H1 (cell line): Measurements from ENCODE around the gene SMPDL3B. TPM values are rescaled to one million over a fixed set of nuclear protein-coding genes. Genes with fewer than 3 reads are reported as not detected.

Source experiments
- CTCF ChIA-PET: fragments of 300-600 bp; sonication (Branson Sonifier 250); formaldehyde crosslinking; loops from one replicate; lab custom pipeline; 2021; ENCODE audit not compliant: partially characterized antibody; lab: Charles Lee
- POLR2A ChIA-PET: fragments of 300-600 bp; sonication (Branson Sonifier 250); formaldehyde crosslinking; loops from one replicate; lab custom pipeline; 2021; ENCODE audit warnings: inconsistent platforms; ENCODE audit not compliant: partially characterized antibody; lab: Charles Lee
- DNase-seq, 2 experiments: peaks; one replicate each; pipeline versions ENCODE4 v3.0.0 to v3.0.0-alpha.2; 2010 to 2022; ENCODE audit warnings: low spot score in 2 of 2, low read depth in 1 of 2, mixed read lengths in 1 of 2
- FAIRE-seq: peaks from 2 replicates; lab custom pipeline; 2011; peaks lifted over from hg19 to GRCh38; lab: Jason Lieb, UNC
- H2AFZ ChIP-seq: 2 replicates; pipeline ENCODE4 v1.8.1; 2012; ENCODE audit warnings: low read length, inconsistent platforms
- H2AK5ac ChIP-seq: 2 replicates; pipeline ENCODE4 v1.6.1; 2013; ENCODE audit warnings: low read depth, low read length
- H2BK120ac ChIP-seq: replicated peaks from 2 replicates; pipeline ENCODE3; 2013; ENCODE audit warnings: low read depth, low read length, inconsistent platforms
- H2BK12ac ChIP-seq: 2 replicates; pipeline ENCODE4 v1.6.1; 2013; ENCODE audit warnings: low read depth, low read length
- H2BK15ac ChIP-seq: 2 replicates; pipeline ENCODE4 v1.6.1; 2013; ENCODE audit warnings: low read length
- H2BK20ac ChIP-seq: 2 replicates; pipeline ENCODE4 v1.6.1; 2013; ENCODE audit warnings: low read length
- H2BK5ac ChIP-seq: 2 replicates; pipeline ENCODE4 v1.6.1; 2013; ENCODE audit warnings: low read depth, low read length
- H3K14ac ChIP-seq: 2 replicates; pipeline ENCODE4 v1.6.1; 2013; ENCODE audit warnings: inconsistent platforms; ENCODE audit not compliant: insufficient read length
- H3K18ac ChIP-seq: 2 replicates; pipeline ENCODE4 v1.6.1; 2013; ENCODE audit warnings: low read length; ENCODE audit errors: extremely low read depth
- H3K23ac ChIP-seq: 2 replicates; pipeline ENCODE4 v1.6.1; 2013; ENCODE audit warnings: inconsistent platforms; ENCODE audit not compliant: insufficient read length
- H3K23me2 ChIP-seq: 2 replicates; pipeline ENCODE4 v1.6.1; 2013; ENCODE audit warnings: low read depth, low read length
- H3K27ac ChIP-seq: 2 replicates; pipeline ENCODE4 v1.6.1; 2011; ENCODE audit warnings: low read depth, low read length, inconsistent platforms
- H3K27me3 ChIP-seq, 4 experiments: replicated peaks in 1 of 4; 1 replicate in 1 of 4; 2 replicates in 3 of 4; pipeline versions ENCODE4 v1.6.1 to v1.8.1; 2011 to 2013; ENCODE audit warnings: low read length in 3 of 4, mild to moderate bottlenecking in 3 of 4, inconsistent platforms in 2 of 4, mixed read lengths in 2 of 4, moderate library complexity in 1 of 4; ENCODE audit not compliant: control insufficient read depth in 3 of 4, insufficient read depth in 3 of 4; ENCODE audit errors: extremely low read depth in 1 of 4
- H3K36me3 ChIP-seq, 4 experiments: 2 replicates each; pipeline versions ENCODE4 v1.6.1 to v1.8.1; 2011 to 2013; ENCODE audit warnings: mild to moderate bottlenecking in 4 of 4, low read length in 3 of 4, moderate library complexity in 2 of 4, control low read depth in 1 of 4, inconsistent platforms in 1 of 4; ENCODE audit not compliant: insufficient read depth in 4 of 4, control insufficient read depth in 2 of 4
- H3K4ac ChIP-seq: replicated peaks from 2 replicates; pipeline ENCODE3; 2013; ENCODE audit warnings: low read length, low read depth, mixed read lengths, inconsistent platforms; ENCODE audit not compliant: insufficient read length
- H3K4me1 ChIP-seq, 4 experiments: replicated peaks in 1 of 4; 1 replicate in 1 of 4; 2 replicates in 3 of 4; pipeline versions ENCODE4 v1.6.1 to v1.8.1; 2011 to 2013; ENCODE audit warnings: low read length in 3 of 4, inconsistent platforms in 2 of 4, mixed read lengths in 1 of 4; ENCODE audit not compliant: insufficient read depth in 4 of 4, control insufficient read depth in 3 of 4
- H3K4me2 ChIP-seq, 2 experiments: 2 replicates each; pipeline versions ENCODE4 v1.6.1 to v1.8.1; 2011 to 2013; ENCODE audit warnings: low read depth in 2 of 2, low read length in 2 of 2, control low read depth in 1 of 2, inconsistent platforms in 1 of 2, mild to moderate bottlenecking in 1 of 2; ENCODE audit not compliant: insufficient read depth in 1 of 2
- H3K4me3 ChIP-seq, 4 experiments: fragments of 200-600, 300-600 bp in 1 of 4; sonication (generic), shearing (Covaris generic), sonication (Bioruptor Twin) in 1 of 4; 2 replicates each; pipeline versions ENCODE4 v1.5.1 to v1.8.1; 2011 to 2016; ENCODE audit warnings: low read length in 4 of 4, low read depth in 3 of 4, control low read depth in 2 of 4, inconsistent platforms in 2 of 4, mild to moderate bottlenecking in 2 of 4, mixed read lengths in 1 of 4, moderate library complexity in 1 of 4; ENCODE audit not compliant: insufficient read depth in 2 of 4; ENCODE audit errors: extremely low read depth in 1 of 4
- H3K56ac ChIP-seq: replicated peaks from 2 replicates; pipeline ENCODE3; 2013; ENCODE audit warnings: low read depth, mild to moderate bottlenecking, mixed read lengths, low read length, inconsistent platforms; ENCODE audit not compliant: insufficient read length
- H3K79me1 ChIP-seq: 2 replicates; pipeline ENCODE4 v1.6.1; 2013; ENCODE audit warnings: low read depth, low read length, control low read depth
- H3K79me2 ChIP-seq, 2 experiments: 2 replicates each; pipeline versions ENCODE4 v1.6.1 to v1.8.1; 2012 to 2013; ENCODE audit warnings: low read length in 2 of 2, mild to moderate bottlenecking in 2 of 2, inconsistent platforms in 1 of 2; ENCODE audit not compliant: insufficient read depth in 2 of 2, control insufficient read depth in 1 of 2
- H3K9ac ChIP-seq, 4 experiments: replicated peaks in 1 of 4; 1 replicate in 1 of 4; 2 replicates in 3 of 4; pipeline versions ENCODE4 v1.6.1 to v1.8.1; 2011 to 2013; ENCODE audit warnings: low read depth in 3 of 4, low read length in 3 of 4, control low read depth in 2 of 4, mild to moderate bottlenecking in 2 of 4, moderate library complexity in 2 of 4, inconsistent platforms in 1 of 4; ENCODE audit errors: extremely low read depth in 1 of 4
- H3K9me3 ChIP-seq, 2 experiments: 2 replicates each; pipeline versions ENCODE4 v1.6.1 to v1.8.1; 2012 to 2013; ENCODE audit warnings: mild to moderate bottlenecking in 2 of 2, moderate library complexity in 2 of 2, control low read depth in 1 of 2, inconsistent platforms in 1 of 2, low read depth in 1 of 2, low read length in 1 of 2, mixed read lengths in 1 of 2; ENCODE audit not compliant: insufficient read depth in 2 of 2
- H4K20me1 ChIP-seq, 2 experiments: replicated peaks in 1 of 2; 2 replicates each; pipeline versions ENCODE3 to v1.8.1; 2011 to 2013; ENCODE audit warnings: inconsistent platforms in 2 of 2, low read length in 2 of 2, mild to moderate bottlenecking in 1 of 2; ENCODE audit not compliant: insufficient read depth in 2 of 2, control insufficient read depth in 1 of 2
- H4K5ac ChIP-seq: 2 replicates; pipeline ENCODE4 v1.6.1; 2013; ENCODE audit warnings: low read length, low read depth, mixed read lengths, inconsistent platforms; ENCODE audit not compliant: insufficient read length
- H4K8ac ChIP-seq: 2 replicates; pipeline ENCODE4 v1.8.0; 2013; ENCODE audit warnings: mild to moderate bottlenecking, moderate library complexity, low read length, inconsistent platforms; ENCODE audit not compliant: insufficient read depth; ENCODE audit errors: extremely low read depth
- H4K91ac ChIP-seq: replicated peaks from 2 replicates; pipeline ENCODE3; 2013; ENCODE audit warnings: low read length, mixed read lengths, inconsistent platforms; ENCODE audit not compliant: insufficient read length
- ASH2L ChIP-seq: fragments of 200-600, 300-600 bp; sonication (generic); IDR thresholded peaks from one replicate; pipeline ENCODE4 v1.7.1; 2017; ENCODE audit warnings: low read length
- BCL11A ChIP-seq, 2 experiments: IDR thresholded peaks; one replicate each; pipeline ENCODE4 v1.6.1; 2011; ENCODE audit warnings: low read depth in 2 of 2, low read length in 2 of 2, mild to moderate bottlenecking in 2 of 2
- BRCA1 ChIP-seq: IDR thresholded peaks from 2 replicates; pipeline ENCODE4 v1.6.1; 2012; ENCODE audit warnings: low read depth, low read length, improper control_type of control experiment
- CBX5 ChIP-seq: fragments of 300-800, 300-1000 bp; sonication (generic); IDR thresholded peaks from 2 replicates; pipeline ENCODE4 v1.7.1; 2016; ENCODE audit warnings: antibody characterized with exemption, low read length, low read depth
- CREB1 ChIP-seq: IDR thresholded peaks from 2 replicates; pipeline ENCODE4 v1.6.1; 2012; ENCODE audit warnings: inconsistent platforms
- EZH2 ChIP-seq: fragments of 200-600 bp; sonication (generic); IDR thresholded peaks from 2 replicates; pipeline ENCODE4 v1.7.1; 2012; ENCODE audit warnings: low read depth, mild to moderate bottlenecking, moderate library complexity, low read length, inconsistent platforms; ENCODE audit not compliant: severe bottlenecking
- GTF2F1 ChIP-seq: IDR thresholded peaks from 2 replicates; pipeline ENCODE4 v1.6.1; 2012; ENCODE audit warnings: low read depth, low read length, improper control_type of control experiment, borderline replicate concordance
- HDAC2 ChIP-seq, 2 experiments: fragments of 300-600 bp in 1 of 2; sonication (generic) in 1 of 2; IDR thresholded peaks; 2 replicates each; pipeline ENCODE4 v1.6.1; 2011 to 2012; ENCODE audit warnings: low read depth in 2 of 2, low read length in 2 of 2, mild to moderate bottlenecking in 2 of 2, moderate library complexity in 2 of 2, borderline replicate concordance in 1 of 2, inconsistent platforms in 1 of 2
- KDM4A ChIP-seq: IDR thresholded peaks from one replicate; pipeline ENCODE4 v1.7.1; 2012; ENCODE audit warnings: low read depth, mild to moderate bottlenecking, moderate library complexity, low read length, inconsistent platforms; ENCODE audit not compliant: severe bottlenecking
- KDM5A ChIP-seq: fragments of 200-600 bp; IDR thresholded peaks from 2 replicates; pipeline ENCODE4 v1.7.1; 2012; ENCODE audit warnings: mild to moderate bottlenecking, low read length, inconsistent platforms, mixed read lengths
- NRF1 ChIP-seq: IDR thresholded peaks from 2 replicates; pipeline ENCODE4 v1.6.1; 2011; ENCODE audit warnings: mild to moderate bottlenecking, low read depth, low read length, improper control_type of control experiment
- RAD21 ChIP-seq, 2 experiments: IDR thresholded peaks in 1 of 2; conservative IDR thresholded peaks in 1 of 2; 2 replicates each; pipeline ENCODE4 v1.6.1; 2011; ENCODE audit warnings: low read depth in 2 of 2, low read length in 2 of 2, improper control_type of control experiment in 1 of 2, inconsistent platforms in 1 of 2, mild to moderate bottlenecking in 1 of 2, moderate library complexity in 1 of 2
- USF2 ChIP-seq: IDR thresholded peaks from 2 replicates; pipeline ENCODE4 v1.6.1; 2011; ENCODE audit warnings: low read length, improper control_type of control experiment
- WGBS, 2 experiments: shearing (Covaris generic) in 1 of 2; methylation state at CpG; one replicate each; pipeline versions ENCODE4 v1.1.6 to v1.1.7; 2013 to 2015; ENCODE audit warnings: low lambda C conversion rate in 2 of 2, mixed read lengths in 2 of 2, inconsistent platforms in 1 of 2, low coverage in 1 of 2, missing lambda C conversion rate in 1 of 2; ENCODE audit not compliant: insufficient replicate concordance in 2 of 2, insufficient coverage in 1 of 2, insufficient read length in 1 of 2; ENCODE audit errors: extremely low coverage in 1 of 2, missing lambda C conversion rate in 1 of 2; 5-methylcytosine and 5-hydroxymethylcytosine counted together
- polyA plus RNA-seq, 7 experiments: library from polyadenylated mRNA; depleted of rRNA in 3 of 7; stranded (reverse) in 5 of 7; unstranded in 2 of 7; fragments of >200 nt in 5 of 7; fragments of 200-250 nt in 2 of 7; gene quantifications; 1 replicate in 5 of 7; 2 replicates in 1 of 7; 4 replicates in 1 of 7; pipeline versions ENCODE4 v1.2.1 to v1.2.3, GENCODE V29; 2011 to 2013; ENCODE audit warnings: missing spikeins in 2 of 7, mixed read lengths in 2 of 7
- total RNA-seq: library from RNA; stranded (reverse); fragmentation: NEBNext Ultra II Directional; extraction: Animal tissue kit (Norgen Biotek cat#: 25700); gene quantifications from 2 replicates; pipeline ENCODE4 v1.2.1, GENCODE V29; 2021

Gene SMPDL3B
- total and polyA plus RNA-seq, 2 of the 8 experiments (the other 6 are each of a cell fraction or from before 2014, with no cell fraction given) = 54.7 to 143 TPM

GRCh38 chr1:27894521-27894920, 40.3 kb upstream of the SMPDL3B start:
- Histone ChIP-seq H3K18ac (no peak overlapping the region), H4K20me1 (peaks cover 3 to 4% of the 10 kb centered on the region in 2 experiments), H2BK15ac (no peak overlapping the region), H3K9ac (no peak overlapping the region), H2BK20ac (no peak overlapping the region), H4K91ac (no peak overlapping the region), H3K79me1 (no peaks in the 10 kb centered on the region), H3K56ac (no peak overlapping the region), H2BK120ac (no peak overlapping the region), H2BK5ac (no peak overlapping the region), H2AFZ (no peak overlapping the region), H3K4me3 (no peak overlapping the region), H3K4me1 (no peaks in the 10 kb centered on the region), H3K14ac (no peak overlapping the region), H2BK12ac (no peak overlapping the region), H3K23me2 (no peaks in the 10 kb centered on the region), H3K27me3 (no peaks in the 10 kb centered on the region), H3K36me3 (peaks cover 29 to 78% (median 60%) of the 10 kb centered on the region in 4 experiments), H4K5ac (no peak overlapping the region), H3K23ac (no peak overlapping the region), H3K4ac (no peak overlapping the region), H3K27ac (no peak overlapping the region), H4K8ac (no peak overlapping the region), H2AK5ac (no peak overlapping the region), H3K4me2 (no peak overlapping the region), H3K9me3 (no peaks in the 10 kb centered on the region), H3K79me2 (no peaks in the 10 kb centered on the region)
- POLR2A ChIA-PET = interaction anchor here (1.3 to 4.0 kb wide), 3 partner anchors 11 to 36 kb away, joined by 3 to 17 read pairs (median 8); no protein-coding TSS in a partner anchor
- WGBS, 2 experiments = 75% methylated on average over 3 of the region's 3 CpGs; no CpG with 5 or more reads in 1 of the 2 experiments
- FAIRE-seq = no peak
- CTCF ChIA-PET = interaction anchor here (0.9 kb wide), 1 partner anchor 77 kb away, joined by 5 read pairs; no protein-coding TSS in a partner anchor
- DNase-seq = no peak
- no peak for TF ChIP-seq CREB1
- no peak for TF ChIP-seq BRCA1
- no peak for TF ChIP-seq GTF2F1
- no peak for TF ChIP-seq NRF1
- TF ChIP-seq BCL11A (IDR thresholded peaks at IDR 0.05; ENCODE audit: low read depth in 2 of 2, low read length in 2 of 2) = no peak
- TF ChIP-seq EZH2 = no peak
- no peak for TF ChIP-seq KDM5A
- no peak for TF ChIP-seq ASH2L
- TF ChIP-seq RAD21 (IDR thresholded peaks at IDR 0.05 in 1 of 2, conservative IDR thresholded peaks at IDR 0.05 in 1 of 2; ENCODE audit: low read depth in 2 of 2, low read length in 2 of 2) = no peak
- no peak for TF ChIP-seq KDM4A
- no peak for TF ChIP-seq CBX5
- TF ChIP-seq HDAC2 (IDR thresholded peaks at IDR 0.05; ENCODE audit: borderline replicate concordance in 1 of 2, low read depth in 2 of 2, low read length in 2 of 2) = no peak
- TF ChIP-seq USF2 = no peak
